GM12873 (cell line): Measurements from ENCODE around the gene JMJD4.

ENCODE experiments used
- TF ChIP-seq, protein P1 (sequence below): IDR thresholded peaks from 2 replicates; pipeline ENCODE4 v1.5.1; 2012; ENCODE audit warnings: low read depth, mild to moderate bottlenecking, moderate library complexity, low read length, control low read depth; ENCODE audit not compliant: insufficient read depth; ENCODE audit errors: missing control alignments

Gene JMJD4

GRCh38 chr1:227773558-227773957, 38.5 kb upstream of the JMJD4 start:
- TF ChIP-seq, protein P1, sequence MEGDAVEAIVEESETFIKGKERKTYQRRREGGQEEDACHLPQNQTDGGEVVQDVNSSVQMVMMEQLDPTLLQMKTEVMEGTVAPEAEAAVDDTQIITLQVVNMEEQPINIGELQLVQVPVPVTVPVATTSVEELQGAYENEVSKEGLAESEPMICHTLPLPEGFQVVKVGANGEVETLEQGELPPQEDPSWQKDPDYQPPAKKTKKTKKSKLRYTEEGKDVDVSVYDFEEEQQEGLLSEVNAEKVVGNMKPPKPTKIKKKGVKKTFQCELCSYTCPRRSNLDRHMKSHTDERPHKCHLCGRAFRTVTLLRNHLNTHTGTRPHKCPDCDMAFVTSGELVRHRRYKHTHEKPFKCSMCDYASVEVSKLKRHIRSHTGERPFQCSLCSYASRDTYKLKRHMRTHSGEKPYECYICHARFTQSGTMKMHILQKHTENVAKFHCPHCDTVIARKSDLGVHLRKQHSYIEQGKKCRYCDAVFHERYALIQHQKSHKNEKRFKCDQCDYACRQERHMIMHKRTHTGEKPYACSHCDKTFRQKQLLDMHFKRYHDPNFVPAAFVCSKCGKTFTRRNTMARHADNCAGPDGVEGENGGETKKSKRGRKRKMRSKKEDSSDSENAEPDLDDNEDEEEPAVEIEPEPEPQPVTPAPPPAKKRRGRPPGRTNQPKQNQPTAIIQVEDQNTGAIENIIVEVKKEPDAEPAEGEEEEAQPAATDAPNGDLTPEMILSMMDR: no peak

DNA sequence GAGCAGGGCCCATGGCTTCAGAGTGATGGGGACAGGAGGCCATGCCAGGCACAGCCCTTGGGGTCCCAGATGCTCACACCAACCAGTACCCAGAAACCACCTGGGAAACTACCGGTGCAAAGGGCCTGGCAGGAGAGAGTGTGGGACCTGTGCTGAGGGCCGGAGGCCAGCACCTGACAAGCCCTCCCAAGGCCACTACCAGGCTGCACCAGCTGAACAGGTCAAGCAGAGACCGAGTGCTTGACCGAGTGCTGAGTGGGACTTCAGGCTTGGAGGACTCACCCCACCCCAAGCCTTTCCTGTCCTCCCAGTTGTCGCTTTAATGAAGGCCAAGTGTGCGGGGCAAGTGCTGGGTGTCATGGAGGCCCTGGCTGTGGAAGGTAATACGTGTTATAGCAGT, 36.7 kb upstream of the JMJD4 start:
- TF ChIP-seq, protein P1: no peak

GRCh38 chr1:227771326-227771725, 36.2 kb upstream of the JMJD4 start:
- TF ChIP-seq, protein P1: no peak

DNA sequence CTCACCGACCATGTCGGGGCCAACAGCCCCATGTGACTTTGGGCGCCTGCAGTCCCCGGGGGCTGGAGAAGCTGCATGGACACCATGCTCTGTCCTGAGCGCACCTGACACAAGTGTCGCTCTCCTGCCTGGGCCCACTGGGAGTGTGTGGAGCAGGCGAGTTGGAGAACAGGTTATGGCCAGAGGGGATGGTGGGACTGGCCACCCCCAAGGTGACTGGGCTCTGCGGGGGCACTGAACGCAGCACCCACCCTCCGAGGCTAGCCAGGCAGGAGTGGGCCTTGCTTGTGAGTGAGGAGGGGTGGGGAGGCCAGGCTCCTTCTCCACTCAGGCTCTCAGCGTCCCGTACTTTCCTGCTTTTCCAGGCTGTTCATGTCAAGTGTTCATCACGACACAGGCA, 35.7 kb upstream of the JMJD4 start:
- TF ChIP-seq, protein P1: no peak

- TF ChIP-seq, protein P1: no peak
These were observed 34.9 kb upstream of the JMJD4 start for GRCh38 chr1:227769936-227770494.

DNA sequence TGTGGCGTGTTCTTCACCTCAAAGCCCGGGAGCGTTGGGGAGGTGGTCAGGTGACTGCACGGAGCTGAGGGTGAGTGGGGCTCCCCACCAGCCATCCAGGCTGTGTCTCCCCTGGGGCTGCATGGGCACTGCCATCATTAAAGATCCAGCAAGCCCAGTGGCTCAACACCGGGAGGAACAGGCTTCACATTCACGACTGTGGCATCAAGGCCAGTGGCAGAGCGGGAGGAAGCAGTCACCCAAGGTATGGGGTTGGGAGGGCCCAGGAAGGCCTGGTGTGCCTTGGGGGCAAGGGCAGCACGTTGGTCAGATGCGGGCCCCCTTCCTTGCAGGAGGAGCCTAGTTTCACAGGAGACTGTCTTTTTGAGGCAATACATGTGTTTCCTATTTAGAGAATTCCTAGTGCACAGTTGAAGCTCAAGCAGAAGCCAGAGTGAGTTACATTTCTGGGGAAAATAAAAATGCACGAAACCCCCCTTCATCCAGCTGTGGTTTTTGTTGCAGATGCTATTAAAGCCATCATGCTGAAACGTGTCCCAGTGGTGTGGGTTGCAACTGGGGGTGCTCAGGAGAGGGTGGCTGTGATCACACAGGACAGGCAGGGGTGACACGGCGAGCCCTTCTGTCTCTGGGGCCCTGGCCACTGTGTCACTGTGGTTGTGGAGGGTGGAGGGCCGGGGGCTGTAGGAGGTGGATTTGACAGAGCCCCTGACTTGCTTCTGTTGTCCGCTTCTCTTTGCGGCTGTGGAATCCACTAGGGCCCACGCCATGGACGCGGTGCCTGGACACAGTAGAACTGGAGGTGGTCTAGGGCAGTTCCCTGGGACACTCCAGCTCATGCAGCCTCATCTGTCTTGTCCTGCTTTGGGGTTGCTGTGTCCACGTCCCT, 34.2 kb upstream of the JMJD4 start:
- TF ChIP-seq, protein P1: no peak

DNA sequence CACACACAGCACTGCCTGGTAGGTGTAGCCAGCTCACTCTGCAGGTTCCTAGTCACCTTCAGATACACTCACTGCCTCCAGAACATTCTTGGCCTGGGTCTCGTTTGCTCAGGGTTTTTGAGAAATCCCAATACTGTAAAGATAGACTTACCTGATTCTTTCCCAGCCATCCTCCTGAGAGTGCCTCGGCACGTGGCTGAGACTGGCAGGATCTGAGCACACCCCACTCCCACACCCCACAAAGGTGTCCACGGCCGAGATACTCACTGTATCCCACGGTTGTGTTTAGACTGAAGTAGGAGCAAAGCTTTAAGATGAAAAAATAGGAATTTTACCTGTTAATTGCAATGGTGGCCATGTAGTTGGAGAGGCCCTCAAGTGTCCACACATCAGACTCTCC, 33.5 kb upstream of the JMJD4 start:
- TF ChIP-seq, protein P1: no peak
